Measurements from ENCODE around the gene MPL. TPM values are rescaled to one million over a fixed set of nuclear protein-coding genes. Genes with fewer than 3 reads are reported as not detected.

Gene MPL
- total and polyA plus RNA-seq, 9 donors: 0.09 to 0.18 (median 0.14) TPM; not detected in 3

GRCh38 chr1:43314233-43314632, 23.4 kb upstream of the MPL start:
- Histone ChIP-seq H3K27ac (ENCODE audit: low read length) (no peak overlapping the region), H3K27me3 (ENCODE audit: control insufficient read depth, insufficient read depth, low read length) (no peaks in the 10 kb centered on the region), H3K4me1 (ENCODE audit: control insufficient read depth, insufficient read depth, low read length) (no peaks in the 10 kb centered on the region), H3K4me3 (ENCODE audit: low read length) (no peak overlapping the region), H3K36me3 (ENCODE audit: control insufficient read depth, insufficient read depth, low read length) (no peaks in the 10 kb centered on the region), H3K9me3 (replicated peaks; ENCODE audit: control insufficient read depth, low read depth, low read length) (no peaks in the 10 kb centered on the region)
- 80% methylated on average over 1 of the region's 5 CpGs for WGBS (ENCODE audit: insufficient coverage)
- DNase-seq: no peak

GRCh38 chr1:43315481-43315880, 22.1 kb upstream of the MPL start:
- Histone ChIP-seq H3K4me3 (ENCODE audit: low read length) (no peak overlapping the region), H3K9me3 (replicated peaks; ENCODE audit: control insufficient read depth, low read depth, low read length) (no peaks in the 10 kb centered on the region), H3K27me3 (ENCODE audit: control insufficient read depth, insufficient read depth, low read length) (no peaks in the 10 kb centered on the region), H3K27ac (ENCODE audit: low read length) (no peak overlapping the region), H3K4me1 (ENCODE audit: control insufficient read depth, insufficient read depth, low read length) (no peaks in the 10 kb centered on the region), H3K36me3 (ENCODE audit: control insufficient read depth, insufficient read depth, low read length) (no peaks in the 10 kb centered on the region)
- no CpG with 5 or more reads among the region's 3 CpGs for WGBS (ENCODE audit: insufficient coverage)
- DNase-seq: no peak

- 83% methylated on average over 6 of the region's 10 CpGs for WGBS (ENCODE audit: insufficient coverage)
- H3K27ac ChIP-seq (ENCODE audit: low read length): no peak overlapping the region
Observed at GRCh38 chr1:43315963-43316737, 21.5 kb upstream of the MPL start.

GRCh38 chr1:43316738-43317520, 20.7 kb upstream of the MPL start:
- Histone ChIP-seq H3K9me3 (replicated peaks; ENCODE audit: control insufficient read depth, low read depth, low read length) (no peaks in the 10 kb centered on the region), H3K27ac (ENCODE audit: low read length) (no peak overlapping the region), H3K27me3 (ENCODE audit: control insufficient read depth, insufficient read depth, low read length) (no peaks in the 10 kb centered on the region), H3K4me1 (ENCODE audit: control insufficient read depth, insufficient read depth, low read length) (no peaks in the 10 kb centered on the region), H3K36me3 (ENCODE audit: control insufficient read depth, insufficient read depth, low read length) (no peaks in the 10 kb centered on the region), H3K4me3 (ENCODE audit: low read length) (no peak overlapping the region)
- no peak for DNase-seq
- 79% methylated on average over 16 of the region's 16 CpGs for WGBS (ENCODE audit: insufficient coverage)

More at GRCh38 chr1:43315963-43316737, 21.5 kb upstream of the MPL start:
- Histone ChIP-seq H3K27me3 (ENCODE audit: control insufficient read depth, insufficient read depth, low read length) (no peaks in the 10 kb centered on the region), H3K9me3 (replicated peaks; ENCODE audit: control insufficient read depth, low read depth, low read length) (no peaks in the 10 kb centered on the region), H3K4me1 (ENCODE audit: control insufficient read depth, insufficient read depth, low read length) (no peaks in the 10 kb centered on the region), H3K36me3 (ENCODE audit: control insufficient read depth, insufficient read depth, low read length) (no peaks in the 10 kb centered on the region), H3K4me3 (ENCODE audit: low read length) (no peak overlapping the region)
- DNase-seq: no peak

- Histone ChIP-seq H3K27me3 (ENCODE audit: control insufficient read depth, insufficient read depth, low read length) (no peaks in the 10 kb centered on the region), H3K4me1 (ENCODE audit: control insufficient read depth, insufficient read depth, low read length) (no peaks in the 10 kb centered on the region), H3K9me3 (replicated peaks; ENCODE audit: control insufficient read depth, low read depth, low read length) (no peaks in the 10 kb centered on the region), H3K4me3 (ENCODE audit: low read length) (no peak overlapping the region), H3K36me3 (ENCODE audit: control insufficient read depth, insufficient read depth, low read length) (no peaks in the 10 kb centered on the region), H3K27ac (ENCODE audit: low read length) (no peak overlapping the region)
- 65% methylated on average over 15 of the region's 15 CpGs for WGBS (ENCODE audit: insufficient coverage)
- no peak for DNase-seq
Observed at GRCh38 chr1:43317817-43318471, 19.7 kb upstream of the MPL start.

DNA sequence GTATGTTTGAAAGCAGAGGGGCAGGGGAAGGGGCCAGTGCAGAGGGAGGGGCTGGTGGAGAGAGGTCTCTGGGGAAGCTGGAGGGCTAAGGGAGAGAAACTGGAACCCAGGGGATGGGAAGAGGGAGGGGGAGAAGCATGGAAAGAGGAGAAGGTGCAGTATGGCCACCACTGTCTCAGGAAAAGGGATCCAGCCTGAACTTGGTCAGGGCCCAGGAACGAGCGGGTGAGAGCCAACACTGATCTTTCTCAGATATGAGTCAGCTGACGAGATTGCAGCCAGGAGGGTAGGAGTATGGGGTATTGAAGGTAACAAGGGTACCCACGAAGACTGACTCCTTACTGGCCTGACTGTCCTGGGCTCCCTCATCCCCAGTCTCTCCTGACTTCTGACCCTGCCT, 18.8 kb upstream of the MPL start:
- H3K9me3 ChIP-seq (replicated peaks; ENCODE audit: control insufficient read depth, low read depth, low read length): no peaks in the 10 kb centered on the region
- no CpG with 5 or more reads among the region's 4 CpGs for WGBS (ENCODE audit: insufficient coverage)
- no peaks in the 10 kb centered on the region for H3K27me3 ChIP-seq (ENCODE audit: control insufficient read depth, insufficient read depth, low read length)
- no peak overlapping the region for H3K4me3 ChIP-seq (ENCODE audit: low read length)
- no peaks in the 10 kb centered on the region for H3K36me3 ChIP-seq (ENCODE audit: control insufficient read depth, insufficient read depth, low read length)
- no peak overlapping the region for H3K27ac ChIP-seq (ENCODE audit: low read length)
- H3K4me1 ChIP-seq (ENCODE audit: control insufficient read depth, insufficient read depth, low read length): no peaks in the 10 kb centered on the region
- no peak for DNase-seq

GRCh38 chr1:43319288-43319687, 18.3 kb upstream of the MPL start:
- Histone ChIP-seq H3K9me3 (replicated peaks; ENCODE audit: control insufficient read depth, low read depth, low read length) (no peaks in the 10 kb centered on the region), H3K27ac (ENCODE audit: low read length) (no peak overlapping the region), H3K4me1 (ENCODE audit: control insufficient read depth, insufficient read depth, low read length) (no peaks in the 10 kb centered on the region), H3K27me3 (ENCODE audit: control insufficient read depth, insufficient read depth, low read length) (no peaks in the 10 kb centered on the region), H3K36me3 (ENCODE audit: control insufficient read depth, insufficient read depth, low read length) (no peaks in the 10 kb centered on the region), H3K4me3 (ENCODE audit: low read length) (no peak overlapping the region)
- no peak for DNase-seq
- no CpG with 5 or more reads among the region's 5 CpGs for WGBS (ENCODE audit: insufficient coverage)

DNA sequence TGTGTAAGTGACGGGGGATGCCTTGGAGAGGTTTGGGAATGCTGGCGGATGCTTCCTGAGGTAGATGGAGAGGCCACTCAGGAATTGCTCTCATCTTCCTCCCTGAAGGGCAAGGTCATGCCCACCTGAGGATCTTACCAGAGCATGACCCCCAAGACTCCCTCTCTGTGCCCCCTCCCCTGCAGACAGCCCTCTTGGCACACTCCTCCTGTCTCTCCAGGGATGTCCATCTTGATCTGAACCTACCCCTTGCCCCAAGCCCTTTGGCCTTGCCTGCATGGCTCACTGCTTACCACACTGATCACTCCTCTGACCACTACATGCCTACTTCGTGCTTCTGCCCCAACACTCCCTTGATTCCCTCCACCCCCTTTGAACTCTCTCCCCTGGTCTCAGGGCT, 17.9 kb upstream of the MPL start:
- Histone ChIP-seq H3K4me3 (ENCODE audit: low read length) (no peak overlapping the region), H3K9me3 (replicated peaks; ENCODE audit: control insufficient read depth, low read depth, low read length) (no peaks in the 10 kb centered on the region), H3K27me3 (ENCODE audit: control insufficient read depth, insufficient read depth, low read length) (no peaks in the 10 kb centered on the region), H3K4me1 (ENCODE audit: control insufficient read depth, insufficient read depth, low read length) (no peaks in the 10 kb centered on the region), H3K27ac (ENCODE audit: low read length) (no peak overlapping the region), H3K36me3 (ENCODE audit: control insufficient read depth, insufficient read depth, low read length) (no peaks in the 10 kb centered on the region)
- DNase-seq: no peak
- no CpG with 5 or more reads among the region's 3 CpGs for WGBS (ENCODE audit: insufficient coverage)

DNA sequence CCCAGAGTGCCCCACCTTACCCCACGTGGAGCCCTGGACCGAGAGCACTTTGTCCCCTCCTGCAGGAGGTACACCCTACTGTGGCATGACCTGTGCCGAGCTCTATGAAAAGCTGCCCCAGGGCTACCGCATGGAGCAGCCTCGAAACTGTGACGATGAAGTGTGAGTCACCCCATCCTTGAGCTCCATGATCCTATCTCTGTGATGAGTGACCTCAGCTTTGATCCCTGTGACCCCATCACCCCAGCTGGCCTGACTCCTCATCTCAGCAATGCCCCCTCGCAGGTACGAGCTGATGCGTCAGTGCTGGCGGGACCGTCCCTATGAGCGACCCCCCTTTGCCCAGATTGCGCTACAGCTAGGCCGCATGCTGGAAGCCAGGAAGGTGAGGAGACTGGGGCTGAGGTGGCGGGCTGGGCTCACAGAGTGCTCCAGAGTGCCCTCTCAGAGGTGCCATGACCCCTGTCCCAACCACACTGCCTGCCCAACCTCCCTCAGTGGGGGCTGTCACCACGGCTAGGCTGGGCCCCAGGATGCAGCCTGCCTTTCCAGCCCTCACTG, 16.2 kb upstream of the MPL start:
- Histone ChIP-seq H3K36me3 (ENCODE audit: control insufficient read depth, insufficient read depth, low read length) (no peaks in the 10 kb centered on the region), H3K27me3 (ENCODE audit: control insufficient read depth, insufficient read depth, low read length) (no peaks in the 10 kb centered on the region)
- 87% methylated on average over 16 of the region's 16 CpGs for WGBS (ENCODE audit: insufficient coverage)

GRCh38 chr1:43322506-43322905, 15.1 kb upstream of the MPL start:
- 92% methylated on average over 5 of the region's 5 CpGs for WGBS (ENCODE audit: insufficient coverage)
- no peak overlapping the region for H3K27ac ChIP-seq (ENCODE audit: low read length)
- no peak for DNase-seq
- H3K27me3 ChIP-seq (ENCODE audit: control insufficient read depth, insufficient read depth, low read length): no peaks in the 10 kb centered on the region
- no peaks in the 10 kb centered on the region for H3K4me1 ChIP-seq (ENCODE audit: control insufficient read depth, insufficient read depth, low read length)
- peaks cover 2% of the 10 kb centered on the region for H3K9me3 ChIP-seq (replicated peaks; ENCODE audit: control insufficient read depth, low read depth, low read length)
- no peak overlapping the region for H3K4me3 ChIP-seq (ENCODE audit: low read length)
- H3K36me3 ChIP-seq (ENCODE audit: control insufficient read depth, insufficient read depth, low read length): no peaks in the 10 kb centered on the region

More for the DNA sequence above, 16.2 kb upstream of the MPL start:
- no peak overlapping the region for H3K4me3 ChIP-seq (ENCODE audit: low read length)
- no peaks in the 10 kb centered on the region for H3K9me3 ChIP-seq (replicated peaks; ENCODE audit: control insufficient read depth, low read depth, low read length)
- DNase-seq: no peak
- no peak overlapping the region for H3K27ac ChIP-seq (ENCODE audit: low read length)
- no peaks in the 10 kb centered on the region for H3K4me1 ChIP-seq (ENCODE audit: control insufficient read depth, insufficient read depth, low read length)

Measured in muscle of leg (tissue), 11 donors.